ENCODE results near the gene SOX5. TPM values are rescaled to one million over a fixed set of nuclear protein-coding genes. Genes with fewer than 3 reads are reported as not detected.

The SOX5 gene
- total RNA-seq, 1 experiment from 2014 or later = 0.52 TPM

GRCh38 chr12:23885394-23885793 is 64.1 kb downstream of the SOX5 start:
- TF ChIP-seq YY1 (IDR thresholded peaks at IDR 0.05; ENCODE audit: extremely low read depth, insufficient replicate concordance, low read depth, low read length) (no peak), JUND (IDR thresholded peaks at IDR 0.05) (no peak), CEBPB (IDR thresholded peaks at IDR 0.05; ENCODE audit: low read depth) (no peak)
- DNase-seq (ENCODE audit: low read depth, low spot score) (no peak), ATAC-seq (no peak)
- no peak overlapping the region for H3K27ac ChIP-seq (ENCODE audit: low read depth, low read length)
- H3K9me2 ChIP-seq (ENCODE audit: insufficient read depth) = no peaks in the 10 kb centered on the region
- BruUV-seq (replicated peaks) = no TSS peak
- no peak overlapping the region for H3K4me3 ChIP-seq (replicated peaks in 1 of 2; ENCODE audit: low read depth in 1 of 2, low read length in 2 of 2)
- no peak overlapping the region for H3K9ac ChIP-seq (ENCODE audit: low read length)
- POLR2A ChIA-PET = no interaction called here
- H3K4me2 ChIP-seq (ENCODE audit: low read length) = no peak overlapping the region
- H4K20me1 ChIP-seq (ENCODE audit: insufficient read depth) = no peaks in the 10 kb centered on the region
- intact Hi-C loops (cut with micrococcal nuclease) = no loop called here
- H3K36me3 ChIP-seq (ENCODE audit: control insufficient read depth in 1 of 2, insufficient read depth in 2 of 2, low read length in 2 of 2) = no peaks in the 10 kb centered on the region
- H3K4me1 ChIP-seq (ENCODE audit: control insufficient read depth in 1 of 2, insufficient read depth in 2 of 2, low read length in 2 of 2) = no peaks in the 10 kb centered on the region
- H3K9me3 ChIP-seq (ENCODE audit: control insufficient read depth in 1 of 2, insufficient read depth in 1 of 2, low read depth in 1 of 2, low read length in 2 of 2) = peaks cover 14 to 17% of the 10 kb centered on the region in 2 experiments; a peak in 3 of 4 replicates
- H2AFZ ChIP-seq (ENCODE audit: low read depth, low read length, poor library complexity, severe bottlenecking) = no peak overlapping the region
- no peaks in the 10 kb centered on the region for H3K27me3 ChIP-seq (ENCODE audit: insufficient read depth, low read length)
- RAD21 ChIA-PET (ENCODE audit: low non-redundant PET in 1 of 2, low total read pairs in 2 of 2, uncharacterized antibody in 2 of 2, unreplicated experiment in 2 of 2) = no interaction called here
- CTCF ChIA-PET = no interaction called here
- H3K79me2 ChIP-seq (ENCODE audit: insufficient read depth, low read length) = no peaks in the 10 kb centered on the region

GRCh38 chr12:23884909-23885308 is 64.6 kb downstream of the SOX5 start:
- Histone ChIP-seq H3K79me2 (ENCODE audit: insufficient read depth, low read length) (no peaks in the 10 kb centered on the region), H4K20me1 (ENCODE audit: insufficient read depth) (no peaks in the 10 kb centered on the region), H3K27ac (ENCODE audit: low read depth, low read length) (no peak overlapping the region), H3K4me3 (replicated peaks in 1 of 2; ENCODE audit: low read depth in 1 of 2, low read length in 2 of 2) (no peak overlapping the region), H3K9me2 (ENCODE audit: insufficient read depth) (no peaks in the 10 kb centered on the region), H3K36me3 (ENCODE audit: control insufficient read depth in 1 of 2, insufficient read depth in 2 of 2, low read length in 2 of 2) (no peaks in the 10 kb centered on the region), H3K4me2 (ENCODE audit: low read length) (no peak overlapping the region), H2AFZ (ENCODE audit: low read depth, low read length, poor library complexity, severe bottlenecking) (no peak overlapping the region), H3K9me3 (ENCODE audit: control insufficient read depth in 1 of 2, insufficient read depth in 1 of 2, low read depth in 1 of 2, low read length in 2 of 2) (peaks cover 12 to 17% of the 10 kb centered on the region in 2 experiments; a peak in 3 of 4 replicates), H3K9ac (ENCODE audit: low read length) (no peak overlapping the region), H3K4me1 (ENCODE audit: control insufficient read depth in 1 of 2, insufficient read depth in 2 of 2, low read length in 2 of 2) (no peaks in the 10 kb centered on the region), H3K27me3 (ENCODE audit: insufficient read depth, low read length) (no peaks in the 10 kb centered on the region)
- intact Hi-C loops (cut with micrococcal nuclease) = no loop called here
- ChIA-PET RAD21 (ENCODE audit: low non-redundant PET in 1 of 2, low total read pairs in 2 of 2, uncharacterized antibody in 2 of 2, unreplicated experiment in 2 of 2) (no interaction called here), POLR2A (no interaction called here), CTCF (no interaction called here)
- BruUV-seq (replicated peaks) = no TSS peak
- DNase-seq (ENCODE audit: low read depth, low spot score) = no peak
- no peak for ATAC-seq
- TF ChIP-seq FOSL1 (IDR thresholded peaks at IDR 0.05; ENCODE audit: low read depth) (no peak), POLR2AphosphoS5 (IDR thresholded peaks at IDR 0.05; ENCODE audit: low read depth, low read length) (no peak), EZH2 (IDR thresholded peaks at IDR 0.05) (no peak), MAX (IDR thresholded peaks at IDR 0.05) (no peak), JUND (IDR thresholded peaks at IDR 0.05) (no peak), CBX3 (IDR thresholded peaks at IDR 0.05; ENCODE audit: low read depth) (no peak), TCF7L2 (IDR thresholded peaks at IDR 0.05; ENCODE audit: borderline replicate concordance, extremely low read depth, insufficient read depth, insufficient read length) (no peak), ELF1 (IDR thresholded peaks at IDR 0.05; ENCODE audit: borderline replicate concordance, low read depth) (no peak), ZNF274 (IDR thresholded peaks at IDR 0.05; ENCODE audit: low read depth, low read length) (no peak), ZBTB33 (IDR thresholded peaks at IDR 0.05; ENCODE audit: extremely low read depth, insufficient replicate concordance, low read length) (no peak), ZFX (IDR thresholded peaks at IDR 0.05) (no peak), EZH2phosphoT487 (IDR thresholded peaks at IDR 0.05; ENCODE audit: borderline replicate concordance) (no peak), CTCF (IDR thresholded peaks at IDR 0.05 in 2 of 3, conservative IDR thresholded peaks at IDR 0.05 in 1 of 3; ENCODE audit: borderline replicate concordance in 1 of 3, insufficient read depth in 1 of 3, low read depth in 2 of 3, low read length in 2 of 3) (no peak), SRF (IDR thresholded peaks at IDR 0.05; ENCODE audit: low read depth) (no peak), EGR1 (IDR thresholded peaks at IDR 0.05; ENCODE audit: low read depth) (no peak), CEBPB (IDR thresholded peaks at IDR 0.05; ENCODE audit: low read depth) (no peak), ATF3 (IDR thresholded peaks at IDR 0.05) (no peak)
